ENCODE data around the gene HLA-DMB.

HLA-DMB gene

GRCh38 chr6:32886681-32887383 lies 54.0 kb downstream of the HLA-DMB start:
- H3K27ac ChIP-seq (ENCODE audit: low read depth, low read length), result no peak overlapping the region
- H3K4me3 ChIP-seq (ENCODE audit: low read depth in 1 of 2, low read length in 2 of 2), result no peak overlapping the region
- H3K27me3 ChIP-seq (ENCODE audit: control insufficient read depth in 1 of 2, insufficient read depth in 2 of 2, low read length in 2 of 2), result no peaks in the 10 kb centered on the region
- H3K4me1 ChIP-seq (ENCODE audit: control insufficient read depth in 1 of 2, insufficient read depth in 2 of 2, low read length in 2 of 2), result no peaks in the 10 kb centered on the region
- H3K9ac ChIP-seq (ENCODE audit: low read depth in 1 of 2, low read length in 2 of 2), result no peak overlapping the region
- H3K9me3 ChIP-seq (ENCODE audit: control insufficient read depth in 1 of 2, low read length in 2 of 2), result no peaks in the 10 kb centered on the region
- no peaks in the 10 kb centered on the region for H3K36me3 ChIP-seq (ENCODE audit: control insufficient read depth in 1 of 2, insufficient read depth in 2 of 2, low read length in 2 of 2)

- Histone ChIP-seq H3K4me3 (ENCODE audit: low read depth in 1 of 2, low read length in 2 of 2) (no peak overlapping the region), H3K9ac (ENCODE audit: low read depth in 1 of 2, low read length in 2 of 2) (peak overlapping the region; percentile 21 to 30), H3K27me3 (ENCODE audit: control insufficient read depth in 1 of 2, insufficient read depth in 2 of 2, low read length in 2 of 2) (no peaks in the 10 kb centered on the region), H3K4me1 (ENCODE audit: control insufficient read depth in 1 of 2, insufficient read depth in 2 of 2, low read length in 2 of 2) (no peaks in the 10 kb centered on the region), H3K36me3 (ENCODE audit: control insufficient read depth in 1 of 2, insufficient read depth in 2 of 2, low read length in 2 of 2) (no peaks in the 10 kb centered on the region), H3K27ac (ENCODE audit: low read depth, low read length) (no peak overlapping the region), H3K9me3 (ENCODE audit: control insufficient read depth in 1 of 2, low read length in 2 of 2) (no peaks in the 10 kb centered on the region)
These were observed 55.0 kb downstream of the HLA-DMB start for GRCh38 chr6:32885698-32886286.
